Measurements from ENCODE around the gene HEXIM1. TPM values are rescaled to one million over a fixed set of nuclear protein-coding genes. Genes with fewer than 3 reads are reported as not detected.
"Not testable (repeated sequence)": the region's sequence is repeated elsewhere in the genome, so short reads cannot be mapped to it uniquely, and the experiment has no call there.

HEXIM1 gene
- total RNA-seq, 1 donor from 2014 or later = 67.9 TPM

GRCh38 chr17:45117334-45117733, 30.9 kb upstream of the HEXIM1 start:
- Mint-ChIP-seq H3K9me3 (no peaks in the 10 kb centered on the region), H3K27me3 (ENCODE audit: insufficient read depth) (peaks cover 15% of the 10 kb centered on the region), H3K27ac (no peak overlapping the region), H3K4me3 (no peak overlapping the region), H3K36me3 (ENCODE audit: low read depth) (no peaks in the 10 kb centered on the region), H3K4me1 (ENCODE audit: low read depth) (no peaks in the 10 kb centered on the region)
- DNase-seq (ENCODE audit: low spot score) = no peak
- intact Hi-C loops (cut with micrococcal nuclease) = no loop called here

DNA sequence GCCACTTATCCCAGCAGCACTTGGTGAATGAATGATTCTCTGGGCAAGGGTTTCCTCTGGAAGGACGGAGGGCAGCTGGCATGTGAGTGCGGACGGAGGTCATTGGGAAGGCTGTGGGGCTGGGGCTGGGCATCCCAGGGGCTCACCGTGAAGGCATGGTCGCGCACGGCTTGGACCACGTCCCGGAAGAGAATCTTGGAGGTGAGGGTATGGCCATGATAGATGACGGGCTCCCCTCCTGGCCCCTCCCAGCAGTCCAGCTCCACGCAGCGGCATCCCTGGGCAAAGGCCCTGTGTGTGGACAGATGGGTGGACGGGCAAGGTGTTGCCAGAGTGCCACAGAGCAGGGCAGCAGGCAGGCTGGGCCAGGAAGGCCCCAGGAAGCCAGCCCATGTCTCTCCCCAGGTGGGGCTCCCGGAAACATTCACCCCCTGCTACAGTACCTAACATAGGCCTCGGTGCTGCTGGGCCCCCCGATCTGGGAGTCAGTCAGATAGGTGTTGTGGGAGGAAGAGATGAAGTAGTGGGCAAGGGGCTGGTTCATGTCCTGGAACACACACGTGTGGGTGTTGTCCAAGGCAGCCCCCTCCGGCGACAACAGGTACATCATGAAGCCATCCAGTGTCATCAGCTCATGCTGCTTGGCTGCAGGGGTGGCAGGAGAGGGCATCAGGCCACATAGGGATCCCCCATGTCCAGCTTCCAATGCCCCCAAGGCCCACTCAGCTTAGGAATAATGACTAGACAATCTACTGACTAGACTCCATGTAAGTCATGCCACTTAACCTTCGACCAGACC, 30.2 kb upstream of the HEXIM1 start:
- Mint-ChIP-seq H3K27ac (no peak overlapping the region), H3K4me1 (ENCODE audit: low read depth) (no peaks in the 10 kb centered on the region), H3K9me3 (no peaks in the 10 kb centered on the region), H3K27me3 (ENCODE audit: insufficient read depth) (peaks cover 16% of the 10 kb centered on the region), H3K4me3 (no peak overlapping the region), H3K36me3 (ENCODE audit: low read depth) (no peaks in the 10 kb centered on the region)
- DNase-seq (ENCODE audit: low spot score) = no peak
- intact Hi-C loops (cut with micrococcal nuclease) = no loop called here

DNA sequence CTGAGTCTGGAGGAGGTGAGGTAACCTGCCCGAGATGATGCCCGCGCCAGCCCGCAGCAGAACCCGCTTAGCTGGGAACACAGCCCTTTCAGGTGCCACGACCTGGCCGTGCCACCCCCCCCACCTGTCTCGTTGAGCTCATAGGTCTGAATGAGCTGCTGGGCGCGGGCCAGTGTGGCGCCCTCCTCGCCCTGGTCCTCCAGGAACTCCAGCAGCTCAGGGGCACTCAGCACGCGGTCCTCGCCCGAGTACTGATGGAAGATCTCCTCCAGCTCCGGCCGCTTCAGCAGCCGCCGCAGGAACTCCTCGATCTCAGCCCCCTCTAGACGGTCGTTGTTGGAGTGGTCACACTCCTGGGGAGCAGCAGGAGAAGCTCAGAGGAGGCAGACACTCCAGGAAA, 29.6 kb upstream of the HEXIM1 start:
- intact Hi-C loops (cut with micrococcal nuclease) = no loop called here
- H3K4me1 Mint-ChIP-seq (ENCODE audit: low read depth) = no peaks in the 10 kb centered on the region
- no peak for DNase-seq (ENCODE audit: low spot score)
- no peak overlapping the region for H3K4me3 Mint-ChIP-seq
- peaks cover 18% of the 10 kb centered on the region for H3K27me3 Mint-ChIP-seq (ENCODE audit: insufficient read depth)
- H3K27ac Mint-ChIP-seq = no peak overlapping the region
- H3K36me3 Mint-ChIP-seq (ENCODE audit: low read depth) = no peaks in the 10 kb centered on the region
- H3K9me3 Mint-ChIP-seq = no peaks in the 10 kb centered on the region

GRCh38 chr17:45119964-45120363, 28.3 kb upstream of the HEXIM1 start:
- Mint-ChIP-seq H3K4me1 (ENCODE audit: low read depth) (no peaks in the 10 kb centered on the region), H3K9me3 (no peaks in the 10 kb centered on the region), H3K27ac (no peak overlapping the region), H3K4me3 (no peak overlapping the region), H3K36me3 (ENCODE audit: low read depth) (no peaks in the 10 kb centered on the region), H3K27me3 (ENCODE audit: insufficient read depth) (peaks cover 18% of the 10 kb centered on the region)
- no peak for DNase-seq (ENCODE audit: low spot score)
- intact Hi-C loops (cut with micrococcal nuclease) = no loop called here

DNA sequence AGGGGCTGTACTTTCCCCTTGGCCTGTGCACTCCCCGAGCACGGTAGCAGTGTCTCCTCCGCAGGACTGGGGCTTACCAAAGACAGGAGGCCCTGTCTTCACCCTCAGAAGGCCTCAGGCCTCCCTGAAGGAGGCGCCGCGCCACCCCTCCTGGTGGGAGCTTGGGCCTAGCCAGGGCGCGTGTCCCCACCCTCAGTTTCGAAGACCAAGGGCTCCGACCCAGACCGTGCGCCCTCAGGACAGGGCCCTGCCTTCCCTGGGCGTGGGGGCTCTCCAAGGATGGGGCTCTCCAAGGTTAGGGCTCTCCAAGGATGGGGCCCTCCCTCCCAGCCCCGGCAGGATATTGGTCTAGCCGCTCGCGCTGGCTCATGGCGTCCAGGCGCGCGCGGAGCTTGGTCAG, 27.7 kb upstream of the HEXIM1 start:
- Mint-ChIP-seq H3K27ac (no peak overlapping the region), H3K4me1 (ENCODE audit: low read depth) (no peaks in the 10 kb centered on the region), H3K27me3 (ENCODE audit: insufficient read depth) (peaks cover 18% of the 10 kb centered on the region), H3K4me3 (no peak overlapping the region), H3K9me3 (no peaks in the 10 kb centered on the region), H3K36me3 (ENCODE audit: low read depth) (no peaks in the 10 kb centered on the region)
- intact Hi-C loops (cut with micrococcal nuclease) = no loop called here
- DNase-seq (ENCODE audit: low spot score) = no peak

DNA sequence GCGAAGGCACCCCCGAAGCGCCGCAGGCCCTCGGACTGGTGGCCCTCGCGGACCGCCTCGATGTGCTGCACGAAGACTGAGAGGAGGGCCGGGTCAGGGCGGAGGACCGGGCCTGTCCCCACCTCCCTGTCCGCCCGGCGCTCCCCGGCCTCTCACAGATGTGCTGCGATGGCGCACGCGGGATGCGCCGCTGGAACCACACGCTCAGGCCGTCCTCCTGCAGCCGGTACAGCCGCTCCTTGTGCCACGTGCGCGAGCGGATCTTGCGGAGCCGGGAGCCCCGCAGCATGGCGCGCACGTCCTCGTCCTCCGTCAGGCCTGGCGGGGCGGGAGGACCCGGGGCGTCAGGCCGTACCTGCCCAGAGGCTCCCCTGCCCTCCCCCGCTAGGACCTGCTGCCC, 27.2 kb upstream of the HEXIM1 start:
- no peaks in the 10 kb centered on the region for H3K4me1 Mint-ChIP-seq (ENCODE audit: low read depth)
- no peak for DNase-seq (ENCODE audit: low spot score)
- H3K27ac Mint-ChIP-seq = no peak overlapping the region
- no peaks in the 10 kb centered on the region for H3K36me3 Mint-ChIP-seq (ENCODE audit: low read depth)
- H3K9me3 Mint-ChIP-seq = no peaks in the 10 kb centered on the region
- intact Hi-C loops (cut with micrococcal nuclease) = no loop called here
- peaks cover 20% of the 10 kb centered on the region for H3K27me3 Mint-ChIP-seq (ENCODE audit: insufficient read depth)
- H3K4me3 Mint-ChIP-seq = no peak overlapping the region

- no peaks in the 10 kb centered on the region for H3K36me3 Mint-ChIP-seq (ENCODE audit: low read depth)
- peaks cover 20% of the 10 kb centered on the region for H3K27me3 Mint-ChIP-seq (ENCODE audit: insufficient read depth)
- no peak overlapping the region for H3K4me3 Mint-ChIP-seq
- intact Hi-C loops (cut with micrococcal nuclease) = no loop called here
- no peaks in the 10 kb centered on the region for H3K4me1 Mint-ChIP-seq (ENCODE audit: low read depth)
- no peak overlapping the region for H3K27ac Mint-ChIP-seq
- no peak for DNase-seq (ENCODE audit: low spot score)
- H3K9me3 Mint-ChIP-seq = no peaks in the 10 kb centered on the region
These were observed 25.1 kb upstream of the HEXIM1 start for GRCh38 chr17:45123076-45123770.

- DNase-seq (ENCODE audit: low spot score) = no peak
- no peaks in the 10 kb centered on the region for H3K9me3 Mint-ChIP-seq
- intact Hi-C loops (cut with micrococcal nuclease) = no loop called here
- H3K27me3 Mint-ChIP-seq (ENCODE audit: insufficient read depth) = peaks cover 17% of the 10 kb centered on the region
- H3K4me3 Mint-ChIP-seq = no peak overlapping the region
- H3K27ac Mint-ChIP-seq = no peak overlapping the region
- no peaks in the 10 kb centered on the region for H3K4me1 Mint-ChIP-seq (ENCODE audit: low read depth)
- no peaks in the 10 kb centered on the region for H3K36me3 Mint-ChIP-seq (ENCODE audit: low read depth)
These were observed 24.1 kb upstream of the HEXIM1 start for GRCh38 chr17:45123930-45124796.

GRCh38 chr17:45124797-45125122, 23.5 kb upstream of the HEXIM1 start:
- H3K27ac Mint-ChIP-seq; H3K4me3 Mint-ChIP-seq; intact Hi-C loops (cut with micrococcal nuclease); H3K36me3 Mint-ChIP-seq (ENCODE audit: low read depth); H3K9me3 Mint-ChIP-seq; H3K4me1 Mint-ChIP-seq (ENCODE audit: low read depth); DNase-seq (ENCODE audit: low spot score): not testable (repeated sequence)
- H3K27me3 Mint-ChIP-seq (ENCODE audit: insufficient read depth) = peaks cover 13% of the 10 kb centered on the region

DNA sequence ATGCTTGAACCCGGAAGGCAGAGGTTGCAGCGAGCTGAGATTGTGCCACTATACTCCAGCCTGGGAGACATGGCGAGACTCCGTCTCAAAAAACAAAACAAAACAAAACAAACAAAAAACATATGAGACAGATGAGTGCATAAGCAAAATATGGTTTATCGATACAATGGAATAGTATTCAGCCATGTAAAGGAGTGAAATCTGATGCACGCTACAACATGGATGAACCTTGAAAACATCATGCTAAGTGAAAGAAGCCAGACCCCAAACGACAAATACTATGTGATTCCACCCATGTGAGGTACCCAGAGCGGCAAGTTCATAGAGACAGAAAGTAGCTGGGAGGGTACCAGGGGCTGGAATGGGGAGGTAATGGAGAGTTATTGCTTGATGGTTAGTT, 22.8 kb upstream of the HEXIM1 start:
- intact Hi-C loops (cut with micrococcal nuclease) = no loop called here
- H3K4me3 Mint-ChIP-seq = no peak overlapping the region
- no peak overlapping the region for H3K27ac Mint-ChIP-seq
- no peaks in the 10 kb centered on the region for H3K9me3 Mint-ChIP-seq
- no peaks in the 10 kb centered on the region for H3K4me1 Mint-ChIP-seq (ENCODE audit: low read depth)
- DNase-seq (ENCODE audit: low spot score) = no peak
- no peaks in the 10 kb centered on the region for H3K36me3 Mint-ChIP-seq (ENCODE audit: low read depth)
- peaks cover 14% of the 10 kb centered on the region for H3K27me3 Mint-ChIP-seq (ENCODE audit: insufficient read depth)

GRCh38 chr17:45127207-45127547, 21.1 kb upstream of the HEXIM1 start:
- Mint-ChIP-seq H3K27ac (no peak overlapping the region), H3K9me3 (no peaks in the 10 kb centered on the region), H3K36me3 (ENCODE audit: low read depth) (no peaks in the 10 kb centered on the region), H3K27me3 (ENCODE audit: insufficient read depth) (peaks cover 9% of the 10 kb centered on the region), H3K4me3 (no peak overlapping the region), H3K4me1 (ENCODE audit: low read depth) (no peaks in the 10 kb centered on the region)
- intact Hi-C loops (cut with micrococcal nuclease) = no loop called here
- no peak for DNase-seq (ENCODE audit: low spot score)

DNA sequence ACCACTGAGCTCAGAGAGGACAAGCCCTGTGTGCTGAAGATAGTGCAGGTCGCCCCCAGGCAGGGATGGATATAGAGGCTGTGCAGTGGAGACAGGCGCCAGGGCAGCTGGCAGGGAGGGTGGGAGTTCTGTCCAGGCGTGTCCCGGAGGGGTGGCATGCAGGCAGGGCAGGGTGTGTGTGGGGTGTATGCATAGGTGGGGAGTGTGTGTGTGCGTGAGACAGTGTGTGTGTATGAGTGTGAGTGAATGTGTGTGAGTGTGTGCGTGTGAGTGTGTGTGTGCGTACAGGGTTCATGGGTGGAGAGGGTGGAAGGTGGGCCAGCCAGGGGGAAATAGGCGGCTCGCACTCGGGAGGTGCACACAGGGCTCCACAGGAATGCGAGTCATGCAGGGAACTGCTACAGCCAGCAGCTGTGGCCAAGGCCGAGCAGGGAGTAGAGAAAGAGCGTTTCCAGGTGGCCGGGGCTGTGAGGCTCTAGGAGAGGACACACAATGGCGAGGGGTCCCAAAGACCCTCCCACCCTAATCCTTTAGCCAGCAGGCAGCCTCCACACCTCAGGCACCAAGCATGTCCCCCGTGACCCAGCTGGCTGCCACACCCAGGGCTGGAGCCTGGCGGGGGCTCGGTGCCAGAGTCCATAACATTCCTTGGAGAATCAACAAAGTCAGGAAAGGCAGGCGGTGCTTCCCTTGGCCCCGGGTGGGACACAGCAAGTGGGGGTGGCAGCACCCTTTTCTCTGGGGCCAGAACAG, 20.6 kb upstream of the HEXIM1 start:
- Mint-ChIP-seq H3K27ac (no peak overlapping the region), H3K4me3 (no peak overlapping the region), H3K27me3 (ENCODE audit: insufficient read depth) (peaks cover 9% of the 10 kb centered on the region), H3K36me3 (ENCODE audit: low read depth) (no peaks in the 10 kb centered on the region), H3K9me3 (no peaks in the 10 kb centered on the region), H3K4me1 (ENCODE audit: low read depth) (no peaks in the 10 kb centered on the region)
- DNase-seq (ENCODE audit: low spot score) = no peak
- intact Hi-C loops (cut with micrococcal nuclease) = no loop called here
